RWPE2 (cell line): Measurements from ENCODE around the gene EPS15.
"Not testable (repeated sequence)": the region's sequence is repeated elsewhere in the genome, so short reads cannot be mapped to it uniquely, and the experiment has no call there.

Source experiments
- ATAC-seq: fragments of 200-7000 bp; cut with Tn5 transposase; 3 replicates; pipeline ENCODE4 v1.9.1; 2021; ENCODE audit warnings: low read depth
- DNase-seq: peaks from one replicate; pipeline ENCODE4 v3.0.0-alpha.2; 2020; ENCODE audit warnings: low spot score
- H3K27ac ChIP-seq: fragments of 450-650 bp; 2 replicates; pipeline ENCODE4 v1.5.1; 2017; ENCODE audit warnings: mild to moderate bottlenecking; ENCODE audit not compliant: poor library complexity, severe bottlenecking
- H3K27me3 ChIP-seq: fragments of 250-450 bp; sonication (Bioruptor Pico); 2 replicates; pipeline ENCODE4 v1.5.1; 2021; ENCODE audit warnings: mild to moderate bottlenecking, moderate library complexity; ENCODE audit not compliant: insufficient read depth, poor library complexity, severe bottlenecking
- H3K36me3 ChIP-seq: fragments of 250-450 bp; sonication (Bioruptor Pico); 2 replicates; pipeline ENCODE4 v1.5.1; 2020; ENCODE audit warnings: low read depth, mild to moderate bottlenecking, moderate library complexity
- H3K4me1 ChIP-seq: fragments of 250-450 bp; sonication (Bioruptor Pico); 2 replicates; pipeline ENCODE4 v1.5.1; 2021; ENCODE audit warnings: mild to moderate bottlenecking, moderate library complexity; ENCODE audit not compliant: insufficient read depth, poor library complexity, severe bottlenecking
- H3K4me3 ChIP-seq: fragments of 250-450 bp; sonication (Bioruptor Pico); 2 replicates; pipeline ENCODE4 v1.5.1; 2021; ENCODE audit warnings: mild to moderate bottlenecking, moderate library complexity; ENCODE audit not compliant: severe bottlenecking
- H3K9me3 ChIP-seq: fragments of 250-450 bp; sonication (Bioruptor Pico); 2 replicates; pipeline ENCODE4 v1.5.1; 2021; ENCODE audit warnings: mild to moderate bottlenecking, moderate library complexity; ENCODE audit not compliant: severe bottlenecking
- TF ChIP-seq, protein P1 (sequence below): fragments of 450-650 bp; IDR thresholded peaks from one replicate; pipeline ENCODE4 v1.5.1; 2017; ENCODE audit warnings: mild to moderate bottlenecking, moderate library complexity; ENCODE audit not compliant: poor library complexity, severe bottlenecking

EPS15 gene

DNA sequence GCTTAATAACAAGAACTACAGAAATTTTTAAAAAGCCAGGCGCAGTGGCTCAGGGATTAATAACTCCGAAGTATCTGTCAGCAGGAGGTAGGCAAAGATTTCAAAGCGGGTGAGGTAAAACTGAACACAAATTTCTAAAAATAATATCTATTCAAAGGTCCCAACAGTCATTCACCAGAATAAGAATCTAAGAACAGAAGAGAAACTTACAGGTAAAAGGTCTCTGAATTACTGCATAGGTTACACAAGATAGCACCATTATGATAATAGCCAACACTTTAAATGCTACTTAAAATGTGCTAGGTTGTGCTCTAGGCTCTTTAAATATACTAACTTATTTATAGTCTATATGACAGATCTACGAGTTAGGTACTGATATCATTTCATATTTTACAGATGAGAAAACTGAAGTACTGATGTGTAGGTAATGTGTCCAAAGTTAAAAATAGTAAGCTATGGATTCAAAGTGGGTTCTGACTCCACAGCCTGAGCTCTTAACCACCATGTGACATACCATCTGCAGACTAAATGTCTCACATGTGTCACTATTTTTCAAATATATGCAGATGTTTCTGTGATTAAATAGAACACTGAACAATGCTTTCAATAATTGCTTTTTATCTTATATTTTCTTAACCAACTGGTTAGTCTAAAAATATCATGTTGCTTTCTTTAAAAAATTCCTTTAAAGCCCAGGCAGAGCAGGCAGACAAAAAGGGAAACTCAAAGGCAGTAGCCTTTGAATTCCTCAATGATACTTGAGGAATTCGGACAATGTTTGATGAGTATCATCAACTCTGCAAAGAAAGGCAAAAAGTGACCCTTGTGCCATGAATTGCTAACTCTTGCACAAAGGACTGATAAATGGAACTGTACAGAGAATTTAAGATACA is 108.3 kb downstream of the EPS15 start:
- TF ChIP-seq, protein P1, sequence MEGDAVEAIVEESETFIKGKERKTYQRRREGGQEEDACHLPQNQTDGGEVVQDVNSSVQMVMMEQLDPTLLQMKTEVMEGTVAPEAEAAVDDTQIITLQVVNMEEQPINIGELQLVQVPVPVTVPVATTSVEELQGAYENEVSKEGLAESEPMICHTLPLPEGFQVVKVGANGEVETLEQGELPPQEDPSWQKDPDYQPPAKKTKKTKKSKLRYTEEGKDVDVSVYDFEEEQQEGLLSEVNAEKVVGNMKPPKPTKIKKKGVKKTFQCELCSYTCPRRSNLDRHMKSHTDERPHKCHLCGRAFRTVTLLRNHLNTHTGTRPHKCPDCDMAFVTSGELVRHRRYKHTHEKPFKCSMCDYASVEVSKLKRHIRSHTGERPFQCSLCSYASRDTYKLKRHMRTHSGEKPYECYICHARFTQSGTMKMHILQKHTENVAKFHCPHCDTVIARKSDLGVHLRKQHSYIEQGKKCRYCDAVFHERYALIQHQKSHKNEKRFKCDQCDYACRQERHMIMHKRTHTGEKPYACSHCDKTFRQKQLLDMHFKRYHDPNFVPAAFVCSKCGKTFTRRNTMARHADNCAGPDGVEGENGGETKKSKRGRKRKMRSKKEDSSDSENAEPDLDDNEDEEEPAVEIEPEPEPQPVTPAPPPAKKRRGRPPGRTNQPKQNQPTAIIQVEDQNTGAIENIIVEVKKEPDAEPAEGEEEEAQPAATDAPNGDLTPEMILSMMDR = no peak
- Histone ChIP-seq H3K4me3 (no peak overlapping the region), H3K36me3 (peaks cover 29% of the 10 kb centered on the region), H3K9me3 (no peaks in the 10 kb centered on the region), H3K4me1 (no peaks in the 10 kb centered on the region), H3K27me3 (no peaks in the 10 kb centered on the region), H3K27ac (no peak overlapping the region)
- DNase-seq = no peak
- no peak for ATAC-seq

DNA sequence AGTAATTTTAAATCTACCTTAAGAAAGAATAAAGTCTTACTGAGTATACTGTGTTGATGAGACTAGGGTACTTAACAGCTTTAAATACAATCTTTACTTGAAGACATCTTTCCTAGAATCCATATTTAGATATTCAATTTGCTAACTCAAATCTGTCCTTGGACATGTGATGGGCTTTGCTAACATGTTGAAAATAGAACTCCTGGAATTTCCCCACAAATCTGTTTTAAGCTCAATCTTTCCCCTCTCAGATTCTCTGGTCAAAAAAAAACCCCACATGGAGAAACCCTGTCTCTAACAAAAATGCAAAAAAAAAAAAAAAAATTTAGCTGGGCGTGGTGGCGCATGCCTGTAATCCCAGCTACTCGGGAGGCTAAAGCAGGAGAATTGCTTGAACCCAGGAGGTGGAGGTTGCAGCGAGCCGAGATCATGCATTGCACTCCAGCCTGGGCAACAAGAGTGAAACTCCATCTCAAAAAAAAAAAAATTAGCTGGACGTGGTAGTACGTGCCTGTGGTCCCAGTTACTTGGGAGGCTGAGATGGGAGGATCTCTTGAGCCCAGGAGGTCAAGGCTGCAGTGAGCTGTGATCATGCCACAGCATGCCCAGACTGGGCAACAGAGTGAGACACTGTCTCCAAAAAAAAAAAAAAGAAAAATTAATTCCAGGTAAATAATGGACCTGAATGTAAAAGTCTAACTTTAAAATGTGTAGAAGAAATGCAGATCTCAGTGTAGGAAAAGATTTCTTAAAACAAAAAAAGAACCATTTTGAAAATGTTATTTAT is 109.1 kb downstream of the EPS15 start:
- H3K4me3 ChIP-seq, ATAC-seq, DNase-seq, H3K27me3 ChIP-seq, H3K4me1 ChIP-seq, H3K27ac ChIP-seq, H3K9me3 ChIP-seq: not testable (repeated sequence)
- H3K36me3 ChIP-seq = peaks cover 37% of the 10 kb centered on the region

DNA sequence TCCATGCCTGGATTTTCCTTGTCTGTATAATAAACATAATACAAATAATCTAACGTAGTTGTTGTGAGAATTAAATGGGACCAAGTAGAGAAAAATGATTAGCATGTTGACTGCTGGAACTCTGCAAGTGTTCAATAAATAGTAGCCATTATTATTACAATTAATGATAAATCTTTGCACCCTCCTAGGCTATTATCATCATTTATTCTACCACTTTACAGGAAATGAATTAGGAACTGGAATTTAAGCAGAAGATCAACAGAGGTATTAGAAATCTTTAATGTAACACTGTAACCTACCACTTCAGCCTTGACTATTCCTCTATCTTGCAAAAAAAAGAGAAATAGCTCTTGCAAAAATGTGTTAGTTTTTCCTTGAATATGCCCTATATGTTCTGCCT is 126.8 kb downstream of the EPS15 start:
- TF ChIP-seq, protein P1 = no peak

GRCh38 chr1:51390641-51391040 is 128.4 kb downstream of the EPS15 start:
- H3K36me3 ChIP-seq = peaks cover 24% of the 10 kb centered on the region
- H3K9me3 ChIP-seq, H3K27ac ChIP-seq, H3K4me1 ChIP-seq, ATAC-seq, H3K27me3 ChIP-seq, H3K4me3 ChIP-seq, DNase-seq: not testable (repeated sequence)

More for the DNA sequence above, 126.8 kb downstream of the EPS15 start:
- H3K27me3 ChIP-seq = no peaks in the 10 kb centered on the region
- peaks cover 28% of the 10 kb centered on the region for H3K36me3 ChIP-seq
- no peak overlapping the region for H3K27ac ChIP-seq
- DNase-seq = no peak
- no peak overlapping the region for H3K4me3 ChIP-seq
- ATAC-seq = no peak
- H3K9me3 ChIP-seq = no peaks in the 10 kb centered on the region
- H3K4me1 ChIP-seq = no peaks in the 10 kb centered on the region

GRCh38 chr1:51387288-51387687 is 131.8 kb downstream of the EPS15 start:
- peaks cover 14% of the 10 kb centered on the region; the same call in 1 of the 2 replicates for H3K36me3 ChIP-seq
- H3K27ac ChIP-seq, DNase-seq, H3K4me1 ChIP-seq, H3K4me3 ChIP-seq, H3K27me3 ChIP-seq, ATAC-seq, H3K9me3 ChIP-seq: not testable (repeated sequence)

- DNase-seq, H3K4me1 ChIP-seq, H3K27ac ChIP-seq, H3K27me3 ChIP-seq, H3K4me3 ChIP-seq, H3K9me3 ChIP-seq, ATAC-seq: not testable (repeated sequence)
- peaks cover 13% of the 10 kb centered on the region; the same call in 1 of the 2 replicates for H3K36me3 ChIP-seq
Measured at GRCh38 chr1:51386259-51386658, 132.8 kb downstream of the EPS15 start.
